ENCODE data around the gene CCL7. TPM values are rescaled to one million over a fixed set of nuclear protein-coding genes. Genes with fewer than 3 reads are reported as not detected.

CCL7 gene
- polyA plus RNA-seq, 1 donor from 2014 or later, result not detected

GRCh38 chr17:34257986-34258326, 12.1 kb upstream of the CCL7 start:
- H3K27me3 ChIP-seq (ENCODE audit: insufficient read depth, low read depth, low read length), result no peaks in the 10 kb centered on the region
- no peaks in the 10 kb centered on the region for H3K36me3 ChIP-seq (ENCODE audit: insufficient read depth, low read length)
- no peak overlapping the region for H3K4me2 ChIP-seq (ENCODE audit: low read length)
- H4K20me1 ChIP-seq (ENCODE audit: insufficient read depth), result no peaks in the 10 kb centered on the region
- H3K9me2 ChIP-seq (ENCODE audit: insufficient read depth, low read length), result no peaks in the 10 kb centered on the region
- no peak overlapping the region for H3K27ac ChIP-seq (ENCODE audit: low read length)
- H3K9me3 ChIP-seq (ENCODE audit: low read length), result no peaks in the 10 kb centered on the region
- TF ChIP-seq SMC3 (conservative IDR thresholded peaks at IDR 0.05; ENCODE audit: poor library complexity) (no peak), CTCF (IDR thresholded peaks at IDR 0.05; ENCODE audit: poor library complexity, severe bottlenecking) (no peak), POLR2AphosphoS5 (IDR thresholded peaks at IDR 0.05) (no peak), REST (IDR thresholded peaks at IDR 0.05; ENCODE audit: borderline replicate concordance) (no peak), EP300 (conservative IDR thresholded peaks at IDR 0.05; ENCODE audit: poor library complexity, severe bottlenecking) (no peak), RAD21 (conservative IDR thresholded peaks at IDR 0.05) (no peak), EZH2 (IDR thresholded peaks at IDR 0.05; ENCODE audit: borderline replicate concordance, insufficient read depth, low read length, poor library complexity, severe bottlenecking) (no peak), TAF1 (IDR thresholded peaks at IDR 0.05; ENCODE audit: low read depth) (no peak), MXI1 (conservative IDR thresholded peaks at IDR 0.05; ENCODE audit: poor library complexity, severe bottlenecking) (no peak)
- H3K79me2 ChIP-seq (replicated peaks; ENCODE audit: insufficient read depth, low read length), result no peaks in the 10 kb centered on the region
- peaks cover 3% of the 10 kb centered on the region for H3F3A ChIP-seq (ENCODE audit: insufficient read depth, low read length, poor library complexity, severe bottlenecking)
- no peak overlapping the region for H2AFZ ChIP-seq (ENCODE audit: low read depth, low read length)
- no peak overlapping the region for H3K4me3 ChIP-seq (ENCODE audit: low read length)
- no peak overlapping the region for H3K9ac ChIP-seq (ENCODE audit: low read length)

- H3K36me3 ChIP-seq (ENCODE audit: insufficient read depth, low read length), result no peaks in the 10 kb centered on the region
- no peaks in the 10 kb centered on the region for H4K20me1 ChIP-seq (ENCODE audit: insufficient read depth)
- H2AFZ ChIP-seq (ENCODE audit: low read depth, low read length), result no peak overlapping the region
- no peaks in the 10 kb centered on the region for H3K27me3 ChIP-seq (ENCODE audit: insufficient read depth, low read depth, low read length)
- H3K4me2 ChIP-seq (ENCODE audit: low read length), result no peak overlapping the region
- no peaks in the 10 kb centered on the region for H3K9me2 ChIP-seq (ENCODE audit: insufficient read depth, low read length)
- no peak overlapping the region for H3K27ac ChIP-seq (ENCODE audit: low read length)
- TF ChIP-seq CTCF (IDR thresholded peaks at IDR 0.05; ENCODE audit: poor library complexity, severe bottlenecking) (no peak), RAD21 (conservative IDR thresholded peaks at IDR 0.05) (no peak), SMC3 (conservative IDR thresholded peaks at IDR 0.05; ENCODE audit: poor library complexity) (no peak), REST (IDR thresholded peaks at IDR 0.05; ENCODE audit: borderline replicate concordance) (no peak), MXI1 (conservative IDR thresholded peaks at IDR 0.05; ENCODE audit: poor library complexity, severe bottlenecking) (no peak), EP300 (conservative IDR thresholded peaks at IDR 0.05; ENCODE audit: poor library complexity, severe bottlenecking) (no peak), TAF1 (IDR thresholded peaks at IDR 0.05; ENCODE audit: low read depth) (no peak), EZH2 (IDR thresholded peaks at IDR 0.05; ENCODE audit: borderline replicate concordance, insufficient read depth, low read length, poor library complexity, severe bottlenecking) (no peak), POLR2AphosphoS5 (IDR thresholded peaks at IDR 0.05) (no peak)
- no peak overlapping the region for H3K9ac ChIP-seq (ENCODE audit: low read length)
- no peak overlapping the region for H3K4me3 ChIP-seq (ENCODE audit: low read length)
- peaks cover 3% of the 10 kb centered on the region for H3F3A ChIP-seq (ENCODE audit: insufficient read depth, low read length, poor library complexity, severe bottlenecking)
- H3K9me3 ChIP-seq (ENCODE audit: low read length), result no peaks in the 10 kb centered on the region
- H3K79me2 ChIP-seq (replicated peaks; ENCODE audit: insufficient read depth, low read length), result no peaks in the 10 kb centered on the region
Measured at GRCh38 chr17:34259146-34259545, 10.9 kb upstream of the CCL7 start.

Data from neural cell (in vitro differentiated cells).